Left lung (tissue), 14 donors: Measurements from ENCODE around the gene CCDC15. TPM values are rescaled to one million over a fixed set of nuclear protein-coding genes. Genes with fewer than 3 reads are reported as not detected.

ENCODE experiments used
- ATAC-seq: fragments of 200-7000 bp; cut with Tn5 transposase; one replicate; pipeline ENCODE4 v1.9.1; 2020; ENCODE audit warnings: moderate library complexity
- DNase-seq, 4 donors: peaks; one replicate each; pipeline ENCODE4 v3.0.0-alpha.2; 2013 to 2020
- H3K27ac ChIP-seq, 2 donors: fragments of 200-600 bp; sonication (generic) in 1 of 2; one replicate each; pipeline versions ENCODE4 v1.5.0 to v1.8.0; 2020 to 2021
- H3K27me3 ChIP-seq, 2 donors: fragments of 200-600 bp; sonication (generic) in 1 of 2; one replicate each; pipeline versions ENCODE4 v1.5.0 to v1.8.0; 2020 to 2021
- H3K36me3 ChIP-seq, 2 donors: fragments of 200-600 bp; sonication (generic) in 1 of 2; one replicate each; pipeline versions ENCODE4 v1.5.0 to v1.8.0; 2020 to 2021
- H3K4me1 ChIP-seq, 2 donors: fragments of 200-600 bp; one replicate each; pipeline ENCODE4 v1.8.0; 2021
- H3K4me3 ChIP-seq, 2 donors: fragments of 200-600 bp; sonication (generic) in 1 of 2; one replicate each; pipeline versions ENCODE4 v1.5.0 to v1.8.0; 2020 to 2021; ENCODE audit warnings: mild to moderate bottlenecking in 1 of 2
- H3K9me3 ChIP-seq, 2 donors: fragments of 200-600 bp; sonication (generic) in 1 of 2; one replicate each; pipeline versions ENCODE4 v1.5.0 to v1.8.0; 2020 to 2021
- CTCF ChIP-seq, 2 donors: fragments of 200-600 bp; sonication (generic) in 1 of 2; IDR thresholded peaks; one replicate each; pipeline versions ENCODE4 v1.5.0 to v1.8.0; 2021; ENCODE audit warnings: antibody characterized with exemption in 2 of 2
- intact Hi-C, 2 donors: fragments of 100-400 bp; cut with DNase I; formaldehyde crosslinking; loops; one replicate each; pipeline versions ENCODE4 v1.11.2 to v1.14.2; 2022
- long read RNA-seq, 12 donors: library from polyadenylated mRNA in 2 of 12; unstranded in 2 of 12; transcript quantifications; one replicate each; pipeline ENCODE4 v2.0.0 and lab custom pipeline, GENCODE V29; 2019 to 2026
- polyA plus RNA-seq, 6 donors: library from polyadenylated mRNA; unstranded; fragments of 120-200 nt; gene quantifications; one replicate each; pipeline ENCODE4 v1.2.1, GENCODE V29; 2013; ENCODE audit not compliant: insufficient read length in 6 of 6
- total RNA-seq, 2 donors: library from RNA; stranded (reverse); fragmentation: NEBNext Ultra II Directional; extraction: Animal tissue kit (Norgen Biotek cat#: 25700); gene quantifications; one replicate each; pipeline ENCODE4 v1.2.1, GENCODE V29; 2021
- donor health status: DM: no; HTN: yes; CAD: no.
- donor health status: DM: no; HTN: no; CAD: no.

CCDC15 gene
- 1 to 10 TPM; 1.7 to 2.7 TPM for total RNA-seq
- polyA plus RNA-seq = 10 to 100 TPM in 1 of 6 donors, 1 to 10 TPM in 5; 5.1 to 10.1 (median 6.5) TPM
- long read RNA-seq, donor 1 = 0 reads
- long read RNA-seq, donor 2 = 0 reads
- long read RNA-seq, donor 3 = 0 reads
- long read RNA-seq, donor 4, partial matches to known transcripts = 1 of 2 reads
- long read RNA-seq, donor 4, other reads (novel, unspliced or antisense) = 1 of 2 reads
- long read RNA-seq, donor 5 = 0 reads
- long read RNA-seq, donor 6 = 0 reads
- long read RNA-seq, donor 7 = 0 reads
- long read RNA-seq, donor 8 = 0 reads
- long read RNA-seq, donor 9 = 0 reads
- long read RNA-seq, donor 10 = 0 reads
- long read RNA-seq, donor 11 = 0 reads
- long read RNA-seq, donor 12 = 0 reads

GRCh38 chr11:124953753-124954589 lies at the start of gene CCDC15:
Gene CCDC15 (plus strand): TSS chr11:124954202. CDS start chr11:124954733, 531 bp downstream.
- Histone ChIP-seq H3K4me3 (peak within 1 kb of the TSS; percentile 66), H3K27me3 (no peaks in the 10 kb centered on the region), H3K36me3 (no peaks in the 10 kb centered on the region), H3K4me1 (peaks cover 0 to 13% of the 10 kb centered on the region in 2 donors), H3K27ac (peak within 1 kb of the TSS; percentile 80 to 83), H3K9me3 (peaks cover 0 to 2% of the 10 kb centered on the region in 2 donors)
- ATAC-seq = peak; percentile 100
- TF ChIP-seq CTCF (IDR thresholded peaks at IDR 0.05) = no peak
- DNase-seq = peak; percentile 97 to 99 (median 98)
- intact Hi-C loops = no loop called here

GRCh38 chr11:124915541-124916369 lies 38.2 kb upstream of the CCDC15 start:
- Histone ChIP-seq H3K4me3 (no peak overlapping the region), H3K27ac (no peak overlapping the region), H3K27me3 (peaks cover 0 to 5% of the 10 kb centered on the region in 2 donors), H3K9me3 (peaks cover 0 to 5% of the 10 kb centered on the region in 2 donors), H3K4me1 (peaks cover 0 to 3% of the 10 kb centered on the region in 2 donors), H3K36me3 (no peaks in the 10 kb centered on the region)
- intact Hi-C loops = no loop called here
- TF ChIP-seq CTCF (IDR thresholded peaks at IDR 0.05) = no peak
- ATAC-seq = no peak
- DNase-seq = no peak

- no peak for TF ChIP-seq CTCF (IDR thresholded peaks at IDR 0.05)
- Histone ChIP-seq H3K4me3 (no peak overlapping the region), H3K27me3 (peaks cover 3 to 11% of the 10 kb centered on the region in 2 donors), H3K27ac (no peak overlapping the region), H3K9me3 (peaks cover 0 to 5% of the 10 kb centered on the region in 2 donors), H3K36me3 (no peaks in the 10 kb centered on the region), H3K4me1 (peaks cover 0 to 8% of the 10 kb centered on the region in 2 donors)
- ATAC-seq (no peak), DNase-seq (no peak)
- intact Hi-C loops = no loop called here
Measured at GRCh38 chr11:124916370-124916710, 37.7 kb upstream of the CCDC15 start.

GRCh38 chr11:124917115-124917637 lies 36.8 kb upstream of the CCDC15 start:
- peak in 1 of 4 donors; percentile 63 for DNase-seq
- intact Hi-C loops = no loop called here
- no peak for TF ChIP-seq CTCF (IDR thresholded peaks at IDR 0.05)

More at GRCh38 chr11:124917115-124917637, 36.8 kb upstream of the CCDC15 start:
- peaks cover 7 to 19% of the 10 kb centered on the region in 2 donors for H3K27me3 ChIP-seq
- no peak for ATAC-seq
- H3K27ac ChIP-seq = no peak overlapping the region
- H3K36me3 ChIP-seq = no peaks in the 10 kb centered on the region
- H3K4me3 ChIP-seq = no peak overlapping the region
- H3K4me1 ChIP-seq = peaks cover 0 to 11% of the 10 kb centered on the region in 2 donors
- peaks cover 0 to 3% of the 10 kb centered on the region in 2 donors for H3K9me3 ChIP-seq
